Activated CD8-positive, alpha-beta memory T cell treated with anti-CD3 and anti-CD28 coated beads, Interleukin-2, amount 50 U/mL, for 1 hour (primary cell): ENCODE results near the gene IFFO2.
"Not testable (repeated sequence)": the region's sequence is repeated elsewhere in the genome, so short reads cannot be mapped to it uniquely, and the experiment has no call there.

Experiments
- DNase-seq: peaks from one replicate; pipeline ENCODE4 v3.0.0-alpha.2; 2020; ENCODE audit errors: extremely low read depth

IFFO2 gene

DNA sequence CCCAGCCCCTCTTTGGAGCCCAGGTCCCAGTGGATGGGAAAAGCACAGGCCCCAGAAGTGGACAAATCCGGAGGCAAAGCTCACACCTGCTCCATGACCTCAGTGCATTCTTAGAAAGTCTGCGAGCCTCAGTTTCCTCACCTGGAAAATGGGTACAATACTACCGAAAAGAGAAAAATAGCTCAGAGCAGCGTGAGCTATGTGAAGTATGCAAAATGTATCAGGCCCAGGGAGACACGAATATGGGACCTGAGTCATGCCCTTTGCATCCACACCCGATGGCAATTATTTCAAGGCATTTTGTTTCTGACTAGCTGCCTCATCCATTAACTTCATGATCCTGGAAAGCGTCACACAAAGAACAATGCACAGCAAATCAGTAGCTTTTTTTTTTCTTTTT is 63.4 kb downstream of the IFFO2 start:
- DNase-seq: no peak

DNA sequence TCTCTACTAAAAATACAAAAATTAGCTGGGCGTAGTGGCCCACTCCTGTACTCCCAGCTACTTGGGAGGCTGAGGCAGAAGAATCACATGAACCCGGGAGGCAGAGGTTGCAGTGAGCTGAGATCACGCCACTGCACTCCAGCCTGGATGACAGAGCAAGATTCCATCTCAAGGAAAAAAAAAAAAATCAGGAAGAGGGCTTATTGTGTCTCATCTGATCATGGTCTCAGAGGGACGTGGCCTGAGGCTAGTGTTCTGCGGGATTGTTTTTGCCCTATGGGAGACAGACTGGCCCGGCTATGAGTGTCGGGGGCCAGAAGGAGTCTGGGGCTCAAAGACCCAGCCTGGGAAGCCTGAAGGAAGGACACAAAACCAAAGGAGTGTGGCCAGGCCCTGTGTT is 64.6 kb downstream of the IFFO2 start:
- DNase-seq: not testable (repeated sequence)

GRCh38 chr1:18891426-18891780 is 65.1 kb downstream of the IFFO2 start:
- no peak for DNase-seq

DNA sequence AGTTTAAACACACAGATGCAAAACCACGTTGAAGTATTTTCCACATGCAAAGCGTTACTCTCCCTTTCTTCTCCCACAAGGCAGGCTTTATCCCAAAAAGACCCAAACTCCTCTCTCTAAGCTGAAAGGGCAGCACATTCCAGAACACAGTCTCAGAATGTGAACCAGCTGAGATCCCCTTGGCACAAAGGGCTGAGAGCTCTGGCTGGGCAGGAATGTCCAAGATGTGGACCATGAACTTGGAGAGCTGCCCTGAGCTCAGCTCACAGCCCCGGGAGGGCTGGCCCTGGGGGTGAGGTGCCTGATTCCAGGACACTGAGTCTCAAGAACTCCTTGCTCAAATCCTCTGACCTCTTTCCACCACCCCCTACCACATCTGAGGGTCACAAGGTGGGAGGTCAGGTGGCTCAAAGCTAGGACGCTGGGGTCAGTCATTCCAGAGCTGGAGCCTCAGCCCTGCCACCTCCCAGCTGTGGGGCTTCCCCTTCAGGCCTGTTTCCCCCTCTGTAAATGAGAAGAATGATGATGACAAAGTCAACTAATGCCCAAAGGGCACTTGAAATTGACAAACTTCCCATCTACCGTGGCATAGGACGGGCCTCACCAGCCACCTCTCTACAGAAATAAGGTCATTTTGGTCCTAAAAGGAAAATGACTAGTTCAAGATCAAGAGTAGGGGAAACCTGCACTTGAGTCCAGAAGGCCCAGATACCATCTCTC is 65.6 kb downstream of the IFFO2 start:
- no peak for DNase-seq

GRCh38 chr1:18886003-18886335 is 70.5 kb downstream of the IFFO2 start:
- no peak for DNase-seq

GRCh38 chr1:18885311-18886002 is 71.0 kb downstream of the IFFO2 start:
- no peak for DNase-seq

DNA sequence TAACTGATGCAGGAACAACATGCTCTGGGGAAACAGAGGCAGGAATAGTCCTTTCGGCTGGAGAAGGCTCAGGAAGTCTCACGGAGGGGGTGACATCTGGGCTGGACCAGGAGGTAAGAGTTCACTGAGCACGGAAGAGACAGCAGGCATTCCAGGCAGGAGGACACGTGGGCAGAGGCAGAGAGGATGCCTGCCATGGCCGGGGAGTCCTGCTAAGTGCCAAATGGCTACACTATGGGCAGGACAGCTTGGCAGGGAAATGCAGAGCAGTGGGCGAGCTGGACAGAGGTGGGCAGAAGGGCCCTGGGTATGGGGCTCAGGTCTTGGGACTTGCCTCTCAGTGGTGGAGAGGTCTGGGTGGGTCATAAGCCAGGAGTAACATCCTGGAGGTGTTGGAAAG is 71.7 kb downstream of the IFFO2 start:
- DNase-seq: no peak

- no peak for DNase-seq
Measured at GRCh38 chr1:18884419-18884717, 72.1 kb downstream of the IFFO2 start.

DNA sequence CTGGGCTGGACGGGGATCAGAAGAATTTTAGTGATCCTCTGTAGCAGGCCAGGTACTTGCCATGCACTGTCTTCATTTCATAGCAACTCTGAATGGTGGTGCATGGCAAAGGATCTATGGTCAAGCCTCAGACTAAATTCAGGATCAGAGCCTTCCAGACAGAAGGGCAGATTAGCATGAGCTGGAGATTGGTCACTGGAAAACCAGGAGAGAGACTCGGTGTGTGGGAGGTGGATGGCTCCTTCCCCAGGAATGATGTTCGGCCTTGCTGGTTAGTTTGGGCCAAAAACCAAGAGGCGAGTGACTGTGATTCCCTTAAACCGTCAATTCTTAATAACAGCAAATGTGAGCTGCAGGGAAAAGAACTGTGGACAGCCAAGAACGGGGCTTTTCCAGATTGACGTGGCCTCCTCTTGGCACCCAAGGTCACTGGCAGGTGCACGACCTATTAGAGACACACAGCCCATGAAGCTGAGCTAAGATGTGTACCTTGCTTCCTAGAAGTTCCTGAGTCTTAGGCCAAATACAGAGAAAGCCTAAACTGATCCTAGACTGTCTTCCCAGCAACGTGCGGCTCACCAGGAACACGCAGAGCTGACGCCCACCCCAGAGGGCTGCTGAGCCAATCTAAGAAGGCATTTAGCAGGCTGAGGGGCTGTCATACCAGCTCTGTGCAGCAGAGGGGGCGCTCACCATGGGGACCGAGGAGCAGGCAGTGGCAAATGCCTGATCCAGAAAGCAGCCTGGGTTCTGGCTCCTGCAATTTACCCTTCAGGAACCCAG is 72.6 kb downstream of the IFFO2 start:
- no peak for DNase-seq

GRCh38 chr1:18883079-18883478 is 73.4 kb downstream of the IFFO2 start:
- DNase-seq: no peak

DNA sequence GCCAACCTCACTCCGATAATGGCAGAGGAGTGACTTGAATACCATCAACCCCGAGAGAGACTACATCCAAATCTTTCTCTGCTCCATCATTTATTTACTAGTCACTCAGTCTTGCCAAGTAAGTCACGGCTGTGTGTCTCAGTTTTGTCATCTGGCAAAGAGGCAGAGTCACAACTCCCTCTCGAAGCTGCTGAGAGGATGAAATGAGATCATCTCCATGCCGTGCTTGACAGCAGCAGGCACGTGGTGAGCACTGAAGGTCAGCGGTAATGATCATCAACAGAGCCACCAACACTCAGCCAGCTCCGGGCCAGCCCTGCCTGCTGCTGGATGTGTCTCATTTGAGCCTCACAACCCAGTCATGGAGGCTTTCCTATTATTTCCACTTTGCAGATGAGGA is 74.0 kb downstream of the IFFO2 start:
- no peak for DNase-seq

DNA sequence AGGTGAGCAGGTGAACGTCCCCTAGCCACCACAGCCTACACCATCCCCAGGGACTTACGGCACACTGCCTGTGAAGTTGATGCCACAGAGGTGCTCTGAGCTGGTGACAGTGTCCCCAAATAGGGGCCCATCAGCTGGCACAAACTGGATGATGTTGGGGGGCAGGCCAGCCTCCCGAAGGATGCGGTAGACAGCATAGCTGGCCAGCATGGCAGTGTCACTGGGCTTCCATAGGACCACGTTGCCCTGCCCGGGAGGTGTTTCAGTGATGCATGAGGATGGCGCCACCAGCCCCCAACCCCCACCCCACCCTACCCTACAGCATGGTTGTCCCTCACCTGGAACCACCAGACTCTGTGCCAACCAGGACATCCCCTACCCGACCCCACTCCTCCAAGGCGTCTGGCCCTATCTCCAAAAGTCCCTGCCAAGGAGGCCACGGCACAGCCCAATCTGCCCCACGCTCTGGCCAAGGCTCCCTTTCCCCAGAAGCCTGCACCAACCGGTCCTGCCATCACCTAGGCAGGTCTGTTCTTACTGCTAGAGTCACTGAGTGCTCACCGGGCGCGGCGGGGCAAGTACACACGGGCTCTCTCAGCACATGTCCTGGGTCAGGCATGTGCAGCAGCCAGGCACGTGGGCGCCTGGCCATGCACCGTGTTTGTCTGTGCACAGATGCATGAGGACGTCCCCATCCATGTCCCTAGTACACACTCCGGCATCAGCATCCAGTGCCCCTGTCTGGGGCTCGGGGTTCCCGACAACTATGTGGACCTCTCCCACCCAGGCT is 74.6 kb downstream of the IFFO2 start:
- no peak for DNase-seq

DNA sequence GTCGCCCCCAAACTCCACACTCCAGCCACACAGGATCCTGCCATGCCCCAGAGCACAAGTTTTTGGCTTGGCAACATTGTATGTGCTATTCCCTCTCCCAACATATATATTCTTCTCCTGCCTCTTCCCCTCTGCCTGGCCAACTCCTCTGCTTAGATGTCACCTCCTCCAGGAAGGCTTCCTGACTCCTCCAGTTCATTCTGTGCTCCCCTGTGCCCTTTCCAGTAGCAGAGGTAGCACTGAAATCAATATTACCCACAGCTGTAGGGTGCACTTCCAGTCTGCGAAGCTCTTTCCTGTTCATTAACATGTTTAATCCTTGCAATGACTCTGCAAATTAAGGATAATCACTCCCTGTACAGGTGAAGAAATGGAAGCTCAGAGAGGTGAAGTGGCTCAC is 75.3 kb downstream of the IFFO2 start:
- no peak for DNase-seq

- no peak for DNase-seq
Measured at GRCh38 chr1:18880585-18880984, 75.9 kb downstream of the IFFO2 start.

GRCh38 chr1:18879791-18880309 is 76.6 kb downstream of the IFFO2 start:
- DNase-seq: no peak

DNA sequence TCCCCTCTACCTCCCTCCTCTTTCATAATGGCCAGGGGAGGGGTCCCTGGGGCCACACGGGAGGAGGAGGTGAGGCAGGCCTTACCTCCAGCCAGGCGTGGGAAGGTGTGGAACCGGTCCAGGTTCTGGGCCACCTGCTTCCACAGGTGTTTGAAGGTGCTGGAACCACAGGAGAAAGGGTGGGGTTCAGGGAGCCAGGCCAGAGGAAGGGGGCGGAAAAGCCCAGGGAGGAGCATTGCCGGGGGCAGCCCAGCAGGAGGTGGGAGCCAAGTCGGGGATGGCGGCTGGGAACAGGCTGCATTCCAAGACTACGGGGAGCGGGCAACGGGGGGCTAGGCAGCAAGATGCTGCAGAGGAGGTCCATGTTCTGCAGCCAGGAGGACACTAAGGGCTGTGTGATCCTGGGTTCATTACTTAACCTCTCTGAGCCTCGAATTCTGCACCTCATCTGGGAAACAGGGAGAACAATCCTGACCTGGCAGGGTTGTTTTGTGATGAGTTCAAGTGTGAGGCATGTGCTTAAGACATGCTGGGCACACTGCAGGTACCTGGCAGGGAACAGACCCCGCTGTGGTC is 77.2 kb downstream of the IFFO2 start:
- DNase-seq: no peak

GRCh38 chr1:18878538-18879214 is 77.8 kb downstream of the IFFO2 start:
- DNase-seq: no peak

DNA sequence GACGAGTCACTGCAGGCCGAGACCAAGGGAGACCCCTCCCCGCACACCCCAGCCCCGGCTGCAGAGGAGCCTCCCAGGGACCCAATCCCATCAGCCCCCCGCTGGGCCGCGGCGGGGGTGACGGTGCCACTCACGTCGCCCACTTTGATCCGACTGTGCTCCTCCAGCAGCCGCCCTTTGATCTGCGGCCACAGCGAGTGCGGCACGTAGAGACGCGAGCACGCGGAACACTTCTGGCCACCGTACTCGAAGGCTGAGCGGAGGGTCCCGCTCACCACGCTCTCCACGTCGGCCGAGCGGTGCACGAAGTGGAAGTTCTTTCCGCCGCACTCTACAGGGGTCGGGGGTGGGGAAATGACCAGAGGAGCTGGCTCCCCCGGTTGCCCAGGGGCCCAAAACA is 79.2 kb downstream of the IFFO2 start:
- no peak for DNase-seq

GRCh38 chr1:18876210-18876609 is 80.3 kb downstream of the IFFO2 start:
- no peak for DNase-seq

DNA sequence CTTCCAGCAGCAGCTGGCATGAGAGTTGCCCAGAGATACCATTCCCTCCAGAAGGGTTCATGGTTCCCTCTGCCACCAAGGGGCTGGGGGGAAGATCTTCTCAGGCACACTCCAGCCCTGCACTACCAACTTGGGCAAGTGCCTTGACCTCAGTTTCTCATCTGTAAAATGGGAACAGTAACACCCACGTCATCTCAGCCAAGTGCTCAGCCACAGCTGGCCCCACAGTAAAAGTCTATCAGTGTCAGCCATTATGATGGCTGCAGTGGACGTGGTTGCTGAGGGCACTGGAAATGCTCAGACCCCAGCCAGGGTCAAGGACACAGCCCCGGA is 80.7 kb downstream of the IFFO2 start:
- DNase-seq: no peak

- DNase-seq: peak; percentile 16
Measured at GRCh38 chr1:18875107-18875795, 81.2 kb downstream of the IFFO2 start.
